Lung (tissue), 12 donors: ENCODE measurements around the gene RBM42. TPM values are rescaled to one million over a fixed set of nuclear protein-coding genes. Genes with fewer than 3 reads are reported as not detected.

ENCODE experiments used
- ATAC-seq: fragments of 200-7000 bp; cut with Tn5 transposase; one replicate; pipeline ENCODE4 v1.9.1; 2020; ENCODE audit warnings: moderate number of reproducible peaks; ENCODE audit not compliant: insufficient read depth, low FRiP score
- DNase-seq, 3 donors: peaks; one replicate each; pipeline ENCODE4 v3.0.0-alpha.2; 2013 to 2017
- H3K27ac ChIP-seq, 2 donors: one replicate each; pipeline ENCODE4 v1.5.1; 2013; ENCODE audit warnings: mild to moderate bottlenecking in 2 of 2, moderate library complexity in 2 of 2, control low read depth in 1 of 2, inconsistent platforms in 1 of 2, low read depth in 1 of 2, low read length in 1 of 2
- H3K27me3 ChIP-seq, 3 donors: one replicate each; pipeline ENCODE4 v1.5.1; 2013; ENCODE audit warnings: low read length in 2 of 3; ENCODE audit not compliant: control insufficient read depth in 3 of 3, insufficient read depth in 3 of 3
- H3K36me3 ChIP-seq, 4 donors: one replicate each; pipeline ENCODE4 v1.5.1; 2013; ENCODE audit warnings: low read length in 4 of 4, mild to moderate bottlenecking in 1 of 4, moderate library complexity in 1 of 4; ENCODE audit not compliant: control insufficient read depth in 4 of 4, insufficient read depth in 4 of 4
- H3K4me1 ChIP-seq, 5 donors: one replicate each; pipeline ENCODE4 v1.5.1; 2013; ENCODE audit warnings: low read length in 5 of 5, mild to moderate bottlenecking in 2 of 5, moderate library complexity in 1 of 5; ENCODE audit not compliant: control insufficient read depth in 5 of 5, insufficient read depth in 5 of 5
- H3K4me3 ChIP-seq: one replicate; pipeline ENCODE4 v1.5.1; 2013; ENCODE audit warnings: mild to moderate bottlenecking, control low read depth, moderate library complexity
- H3K9ac ChIP-seq, 2 donors: one replicate each; pipeline ENCODE4 v1.5.1; 2013; ENCODE audit warnings: low read length in 2 of 2, control low read depth in 1 of 2; ENCODE audit not compliant: insufficient read depth in 1 of 2
- H3K9me3 ChIP-seq, 4 donors: one replicate each; pipeline ENCODE4 v1.5.1; 2013; ENCODE audit warnings: low read length in 3 of 4, mild to moderate bottlenecking in 1 of 4, moderate library complexity in 1 of 4; ENCODE audit not compliant: control insufficient read depth in 4 of 4, insufficient read depth in 3 of 4
- WGBS, 2 donors: extraction: QIAGEN DNeasy Blood & Tissue Kit; methylation state at CpG; one replicate each; pipeline ENCODE4 v1.1.7; 2013; 5-methylcytosine and 5-hydroxymethylcytosine counted together
- polyA plus RNA-seq, 2 donors: library from polyadenylated mRNA; stranded (reverse); fragments of 200-250 nt; gene quantifications; one replicate each; pipeline ENCODE4 v1.2.1, GENCODE V29; 2013
- total RNA-seq, 2 donors: library from RNA; depleted of rRNA in 1 of 2; stranded (reverse); fragments of >200 nt in 1 of 2; gene quantifications; one replicate each; pipeline ENCODE4 v1.2.1, GENCODE V29; 2014 to 2021
- TF ChIP-seq, protein P1 (sequence below): IDR thresholded peaks from 2 replicates; pipeline ENCODE4 v1.5.1; 2012; ENCODE audit warnings: mild to moderate bottlenecking; ENCODE audit errors: control extremely low read depth, extremely low read depth
- donor health status: control.
- donor health status: control.
- donor health status: Bipolar disorder and iron deficiency.
- donor health status: healthy.
- donor health status: DM: yes; HTN: yes; CAD: no.

The RBM42 gene
- total and polyA plus RNA-seq, 4 donors, result 28.4 to 84.0 (median 73.0) TPM

DNA sequence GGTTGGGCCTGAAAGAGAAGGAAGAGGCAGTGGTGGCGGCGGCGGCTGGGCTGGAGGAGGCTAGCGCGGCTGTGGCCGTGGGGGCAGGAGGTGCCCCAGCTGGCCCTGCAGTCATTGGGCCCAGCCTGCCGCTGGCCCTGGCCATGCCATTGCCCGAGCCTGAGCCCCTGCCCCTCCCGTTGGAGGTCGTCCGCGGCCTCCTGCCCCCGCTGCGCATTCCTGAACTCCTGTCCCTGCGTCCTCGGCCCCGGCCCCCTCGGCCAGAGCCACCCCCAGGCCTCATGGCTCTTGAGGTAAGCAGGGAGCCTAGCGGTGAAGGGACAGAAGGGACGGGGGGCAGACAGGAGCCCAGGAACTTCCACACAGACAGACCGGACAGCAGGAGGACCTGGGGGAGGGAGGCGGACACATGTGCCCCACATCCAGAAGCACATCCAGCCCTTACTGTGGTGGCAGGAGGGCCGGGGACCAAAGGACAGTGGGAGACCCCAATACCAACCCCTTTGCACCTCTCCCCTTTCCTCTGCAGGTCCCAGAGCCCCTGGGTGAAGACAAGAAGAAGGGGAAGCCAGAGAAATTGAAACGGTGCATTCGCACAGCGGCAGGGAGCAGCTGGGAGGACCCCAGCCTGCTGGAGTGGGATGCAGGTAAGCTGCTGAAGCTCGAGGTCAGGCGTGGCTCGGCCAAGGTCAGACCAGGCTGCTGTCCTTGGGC is 5.0 kb downstream of the RBM42 start:
- Histone ChIP-seq H3K9me3 (no peaks in the 10 kb centered on the region), H3K27me3 (no peaks in the 10 kb centered on the region), H3K4me1 (peaks cover 0 to 6% (median 0%) of the 10 kb centered on the region in 5 donors), H3K4me3 (no peak overlapping the region), H3K36me3 (peaks cover 11 to 60% (median 44%) of the 10 kb centered on the region in 4 donors), H3K9ac (no peak overlapping the region), H3K27ac (no peak overlapping the region)
- 91 to 98% methylated on average over 28 to 29 of the region's 29 CpGs for WGBS, 2 donors
- TF ChIP-seq, protein P1, sequence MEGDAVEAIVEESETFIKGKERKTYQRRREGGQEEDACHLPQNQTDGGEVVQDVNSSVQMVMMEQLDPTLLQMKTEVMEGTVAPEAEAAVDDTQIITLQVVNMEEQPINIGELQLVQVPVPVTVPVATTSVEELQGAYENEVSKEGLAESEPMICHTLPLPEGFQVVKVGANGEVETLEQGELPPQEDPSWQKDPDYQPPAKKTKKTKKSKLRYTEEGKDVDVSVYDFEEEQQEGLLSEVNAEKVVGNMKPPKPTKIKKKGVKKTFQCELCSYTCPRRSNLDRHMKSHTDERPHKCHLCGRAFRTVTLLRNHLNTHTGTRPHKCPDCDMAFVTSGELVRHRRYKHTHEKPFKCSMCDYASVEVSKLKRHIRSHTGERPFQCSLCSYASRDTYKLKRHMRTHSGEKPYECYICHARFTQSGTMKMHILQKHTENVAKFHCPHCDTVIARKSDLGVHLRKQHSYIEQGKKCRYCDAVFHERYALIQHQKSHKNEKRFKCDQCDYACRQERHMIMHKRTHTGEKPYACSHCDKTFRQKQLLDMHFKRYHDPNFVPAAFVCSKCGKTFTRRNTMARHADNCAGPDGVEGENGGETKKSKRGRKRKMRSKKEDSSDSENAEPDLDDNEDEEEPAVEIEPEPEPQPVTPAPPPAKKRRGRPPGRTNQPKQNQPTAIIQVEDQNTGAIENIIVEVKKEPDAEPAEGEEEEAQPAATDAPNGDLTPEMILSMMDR, result no peak
- DNase-seq (no peak), ATAC-seq (no peak)

DNA sequence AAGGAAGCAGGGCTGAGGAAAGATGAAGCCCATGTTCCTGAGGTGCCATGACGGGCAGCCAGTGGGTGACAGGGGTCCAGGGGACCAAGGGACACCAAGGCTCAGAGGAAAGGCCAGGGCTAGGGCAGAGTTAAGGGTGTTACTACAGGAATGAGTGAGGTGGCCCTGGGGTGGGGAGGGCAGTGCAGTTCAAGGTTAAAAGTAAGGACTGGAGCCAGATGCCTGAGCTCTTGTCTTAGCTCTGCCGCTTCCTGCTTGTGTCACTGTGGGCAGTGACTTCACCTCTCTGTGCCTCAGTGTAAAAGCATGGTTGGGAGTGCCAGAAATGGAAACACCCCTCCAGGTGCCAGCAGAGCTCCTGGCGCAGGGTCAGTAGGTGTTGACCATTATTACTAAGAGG is 7.8 kb downstream of the RBM42 start:
- peaks cover 0 to 3% (median 0%) of the 10 kb centered on the region in 5 donors for H3K4me1 ChIP-seq
- 62 to 94% methylated on average over 3 of the region's 3 CpGs for WGBS, 2 donors
- no peaks in the 10 kb centered on the region for H3K9me3 ChIP-seq
- DNase-seq, result no peak
- H3K27ac ChIP-seq, result no peak overlapping the region
- ATAC-seq, result no peak
- peaks cover 11 to 46% (median 29%) of the 10 kb centered on the region in 4 donors for H3K36me3 ChIP-seq
- no peaks in the 10 kb centered on the region for H3K27me3 ChIP-seq
- no peak overlapping the region for H3K4me3 ChIP-seq
- no peak overlapping the region for H3K9ac ChIP-seq
- TF ChIP-seq, protein P1, result no peak

DNA sequence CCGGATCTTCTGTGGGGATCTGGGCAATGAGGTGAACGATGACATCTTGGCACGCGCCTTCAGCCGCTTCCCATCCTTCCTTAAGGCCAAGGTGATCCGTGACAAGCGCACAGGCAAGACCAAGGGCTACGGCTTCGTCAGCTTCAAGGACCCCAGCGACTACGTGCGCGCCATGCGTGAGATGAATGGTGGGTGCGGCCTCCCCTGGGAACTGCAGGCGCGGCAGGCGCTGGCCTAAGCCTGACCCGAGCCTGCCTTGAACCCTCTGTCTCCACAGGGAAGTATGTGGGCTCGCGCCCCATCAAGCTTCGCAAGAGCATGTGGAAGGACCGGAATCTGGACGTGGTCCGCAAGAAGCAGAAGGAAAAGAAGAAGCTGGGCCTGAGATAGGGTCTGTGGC is 8.3 kb downstream of the RBM42 start:
- DNase-seq (no peak), ATAC-seq (no peak)
- Histone ChIP-seq H3K4me1 (peaks cover 0 to 7% (median 0%) of the 10 kb centered on the region in 5 donors), H3K9ac (no peak overlapping the region), H3K27me3 (no peaks in the 10 kb centered on the region), H3K4me3 (no peak overlapping the region), H3K36me3 (peaks cover 11 to 43% (median 24%) of the 10 kb centered on the region in 4 donors), H3K27ac (no peak overlapping the region), H3K9me3 (no peaks in the 10 kb centered on the region)
- TF ChIP-seq, protein P1, result no peak
- 93 to 96% methylated on average over 25 of the region's 25 CpGs for WGBS, 2 donors

DNA sequence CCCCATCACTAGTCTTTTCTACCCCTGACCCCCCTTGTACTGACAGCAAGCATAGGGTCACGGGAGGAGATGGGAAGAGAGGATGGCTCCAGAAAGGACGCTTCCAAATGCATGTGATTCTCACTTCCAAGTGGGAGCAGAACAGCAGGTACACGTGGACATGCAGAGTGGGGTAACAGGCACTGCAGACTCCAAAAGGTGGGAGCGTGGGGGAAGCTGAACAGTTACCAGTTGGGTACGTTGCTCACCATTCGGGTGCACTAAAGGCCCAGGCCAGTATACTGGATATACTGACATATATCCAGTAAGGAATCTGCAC is 10.4 kb downstream of the RBM42 start:
- TF ChIP-seq, protein P1, result no peak
- no peak overlapping the region for H3K4me3 ChIP-seq
- H3K4me1 ChIP-seq, result peaks cover 0 to 21% (median 3%) of the 10 kb centered on the region in 5 donors
- H3K9ac ChIP-seq, result no peak overlapping the region
- no peaks in the 10 kb centered on the region for H3K27me3 ChIP-seq
- H3K27ac ChIP-seq, result no peak overlapping the region
- H3K36me3 ChIP-seq, result peaks cover 6 to 23% (median 14%) of the 10 kb centered on the region in 4 donors
- DNase-seq (no peak), ATAC-seq (no peak)
- 61 to 62% methylated on average over 6 of the region's 6 CpGs for WGBS, 2 donors
- no peaks in the 10 kb centered on the region for H3K9me3 ChIP-seq
